Activated B cell treated with CpG ODN at 0.5 μM for 24 hours (primary cell): Measurements from ENCODE around the gene L3MBTL4. TPM values are rescaled to one million over a fixed set of nuclear protein-coding genes. Genes with fewer than 3 reads are reported as not detected.

Experiments used
- ATAC-seq: fragments of 200-7000 bp; cut with Tn5 transposase; one replicate; pipeline ENCODE4 v1.10.0; 2021; ENCODE audit warnings: low read depth, mild to moderate bottlenecking, moderate library complexity
- CTCF ChIA-PET: fragments of 350-600 bp; sonication (Branson Sonifier 250); formaldehyde crosslinking; loops from one replicate; lab custom pipeline; 2021; ENCODE audit warnings: antibody characterized with exemption; lab: Charles Lee
- POLR2A ChIA-PET: fragments of 350-600 bp; sonication (Branson Sonifier 250); formaldehyde crosslinking; loops from one replicate; lab custom pipeline; 2021; ENCODE audit warnings: antibody characterized with exemption; lab: Charles Lee
- DNase-seq: peaks from one replicate; pipeline ENCODE4 v3.0.0; 2022
- H3K27ac Mint-ChIP-seq: one replicate; pipeline ENCODE4 v1.8.0; 2020; ENCODE audit warnings: mixed read lengths
- H3K27me3 Mint-ChIP-seq: one replicate; pipeline ENCODE4 v1.8.0; 2021; ENCODE audit warnings: mixed read lengths
- H3K36me3 Mint-ChIP-seq: one replicate; pipeline ENCODE4 v1.8.0; 2021; ENCODE audit warnings: low read depth, mixed read lengths
- H3K4me1 Mint-ChIP-seq: one replicate; pipeline ENCODE4 v1.8.0; 2021; ENCODE audit warnings: mixed read lengths
- H3K4me3 Mint-ChIP-seq: one replicate; pipeline ENCODE4 v1.8.0; 2020; ENCODE audit warnings: mild to moderate bottlenecking, mixed read lengths
- H3K9me3 Mint-ChIP-seq: one replicate; pipeline ENCODE4 v1.8.0; 2020; ENCODE audit warnings: mixed read lengths
- CTCF ChIP-seq: fragments of 200-600 bp; IDR thresholded peaks from one replicate; pipeline ENCODE4 v1.8.0; 2022; ENCODE audit warnings: antibody characterized with exemption, mild to moderate bottlenecking
- intact Hi-C: fragments of 100-400 bp; cut with micrococcal nuclease; formaldehyde crosslinking; loops from one replicate; pipeline ENCODE4 v1.15.1; 2024
- total RNA-seq: library from RNA; stranded (reverse); gene quantifications from 2 replicates; pipeline ENCODE4 v1.2.3, GENCODE V29; 2022

The L3MBTL4 gene
- total RNA-seq, 1 donor from 2014 or later, result 12.3 TPM

DNA sequence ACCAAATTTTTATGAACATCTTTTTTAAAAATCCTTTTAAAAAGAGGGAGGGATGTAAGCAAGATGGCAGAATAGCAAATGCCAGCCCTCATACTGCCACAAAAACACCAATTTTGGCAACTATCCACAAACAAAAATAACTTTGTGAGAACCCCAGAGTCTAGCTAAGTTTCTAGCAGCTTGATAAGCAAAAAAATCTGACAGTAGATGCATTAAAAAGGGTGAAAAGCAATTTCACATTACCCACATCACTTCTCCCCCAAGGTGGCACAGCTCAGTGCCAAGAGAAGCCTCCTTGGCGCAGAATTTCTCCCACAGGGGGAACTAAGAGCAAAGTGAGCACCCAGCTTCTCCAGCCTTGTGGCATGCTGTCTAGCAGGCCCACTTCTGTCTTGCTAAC is 74.6 kb downstream of the L3MBTL4 start:
- Mint-ChIP-seq H3K27ac (no peak overlapping the region), H3K27me3 (no peaks in the 10 kb centered on the region), H3K9me3 (peaks cover 27% of the 10 kb centered on the region), H3K4me1 (no peaks in the 10 kb centered on the region), H3K36me3 (no peaks in the 10 kb centered on the region), H3K4me3 (no peak overlapping the region)
- POLR2A ChIA-PET, result no interaction called here
- TF ChIP-seq CTCF, result no peak
- CTCF ChIA-PET, result no interaction called here
- DNase-seq, result no peak
- ATAC-seq, result no peak
- intact Hi-C loops, result no loop called here

DNA sequence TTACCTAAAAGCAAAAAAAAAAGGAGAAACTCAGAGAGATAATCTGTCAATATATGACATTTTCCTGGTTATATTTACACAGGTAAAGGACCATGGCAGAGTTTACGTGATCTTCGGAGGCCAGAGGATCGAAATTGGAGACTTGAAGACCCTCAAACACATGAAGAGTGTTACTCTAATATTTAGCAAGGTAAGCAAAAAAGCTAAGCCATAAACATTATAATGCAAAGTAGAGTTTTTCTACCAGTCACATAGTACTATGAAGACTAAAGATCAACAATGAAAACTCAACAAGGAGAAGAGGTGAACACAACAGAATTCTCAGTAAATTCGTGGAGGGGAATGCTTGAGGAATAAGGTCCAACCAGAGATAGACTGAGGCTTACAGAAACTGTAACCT is 78.5 kb downstream of the L3MBTL4 start:
- ATAC-seq (no peak), DNase-seq (no peak)
- Mint-ChIP-seq H3K27me3 (no peaks in the 10 kb centered on the region), H3K27ac (no peak overlapping the region), H3K36me3 (no peaks in the 10 kb centered on the region), H3K4me3 (no peak overlapping the region), H3K9me3 (peaks cover 10% of the 10 kb centered on the region), H3K4me1 (no peaks in the 10 kb centered on the region)
- ChIA-PET POLR2A (no interaction called here), CTCF (no interaction called here)
- TF ChIP-seq CTCF, result no peak
- intact Hi-C loops, result no loop called here

DNA sequence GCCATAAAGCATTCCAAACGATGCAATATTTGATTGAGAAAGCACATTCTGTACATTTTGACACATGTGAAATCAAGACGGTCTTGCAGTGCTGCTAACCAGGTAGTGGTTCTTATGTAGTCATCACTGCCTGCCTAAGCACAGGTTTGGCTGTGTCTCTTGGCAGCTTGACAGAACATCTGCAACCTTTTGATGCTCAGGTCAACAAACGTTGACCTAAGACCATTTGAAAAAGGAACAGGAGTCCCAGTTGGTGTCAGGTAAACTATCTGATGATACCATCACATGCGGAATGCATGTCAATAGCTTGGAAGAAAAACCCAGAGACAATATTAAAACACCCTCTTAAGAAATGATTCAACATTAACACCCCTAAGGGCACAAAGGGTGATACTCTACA is 80.7 kb downstream of the L3MBTL4 start:
- DNase-seq, result no peak
- CTCF ChIA-PET, result no interaction called here
- intact Hi-C loops, result no loop called here
- peaks cover 9% of the 10 kb centered on the region for H3K9me3 Mint-ChIP-seq
- no peaks in the 10 kb centered on the region for H3K27me3 Mint-ChIP-seq
- TF ChIP-seq CTCF, result no peak
- H3K4me3 Mint-ChIP-seq, result no peak overlapping the region
- POLR2A ChIA-PET, result no interaction called here
- H3K27ac Mint-ChIP-seq, result no peak overlapping the region
- no peaks in the 10 kb centered on the region for H3K36me3 Mint-ChIP-seq
- no peak for ATAC-seq
- no peaks in the 10 kb centered on the region for H3K4me1 Mint-ChIP-seq

DNA sequence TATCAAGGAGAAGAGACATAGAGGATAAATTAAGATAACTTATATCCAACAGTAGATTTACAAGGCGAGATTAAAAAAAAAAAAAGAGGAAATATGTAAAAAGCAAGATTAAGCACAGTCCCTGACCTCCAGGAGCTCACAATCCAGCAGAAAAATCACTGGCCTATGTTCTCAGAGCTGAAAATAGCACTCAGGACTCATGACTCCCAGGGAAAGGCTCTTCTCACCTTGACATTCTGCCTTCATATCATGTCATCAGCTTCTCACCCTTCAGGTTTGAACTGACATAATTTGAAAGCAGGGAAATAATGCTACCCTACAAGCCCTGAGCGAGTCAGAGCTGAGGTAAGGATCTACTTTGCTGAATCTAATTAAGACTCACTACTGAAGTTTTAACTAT is 82.8 kb downstream of the L3MBTL4 start:
- TF ChIP-seq CTCF, result no peak
- Mint-ChIP-seq H3K36me3 (no peaks in the 10 kb centered on the region), H3K4me1 (peaks cover 6% of the 10 kb centered on the region), H3K27me3 (no peaks in the 10 kb centered on the region), H3K9me3 (peaks cover 3% of the 10 kb centered on the region), H3K27ac (no peak overlapping the region), H3K4me3 (no peak overlapping the region)
- intact Hi-C loops, result no loop called here
- ChIA-PET CTCF (no interaction called here), POLR2A (no interaction called here)
- ATAC-seq, result no peak
- no peak for DNase-seq

DNA sequence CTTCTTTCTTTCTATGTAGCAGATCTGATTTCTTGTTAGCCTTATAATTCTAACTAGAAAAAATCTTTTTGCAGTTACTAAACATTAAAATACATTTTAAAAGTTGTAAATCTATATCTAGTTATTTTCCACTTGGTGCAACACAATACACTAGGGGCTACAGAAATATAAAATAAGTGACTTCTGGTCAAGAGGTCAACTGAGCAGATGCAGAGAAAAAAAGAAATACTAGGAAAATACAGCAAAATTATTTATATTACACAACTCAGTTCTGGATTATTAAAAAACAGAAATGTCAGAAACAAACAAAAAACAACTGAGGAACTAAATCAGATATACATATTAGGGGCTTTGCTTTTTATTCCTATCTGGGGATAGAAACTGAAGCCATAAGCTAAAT is 83.9 kb downstream of the L3MBTL4 start:
- Mint-ChIP-seq H3K4me3 (no peak overlapping the region), H3K9me3 (peaks cover 3% of the 10 kb centered on the region), H3K36me3 (peaks cover 2% of the 10 kb centered on the region), H3K27me3 (no peaks in the 10 kb centered on the region), H3K27ac (no peak overlapping the region), H3K4me1 (peaks cover 6% of the 10 kb centered on the region)
- no peak for TF ChIP-seq CTCF
- ChIA-PET CTCF (no interaction called here), POLR2A (no interaction called here)
- intact Hi-C loops, result no loop called here
- DNase-seq, result no peak
- ATAC-seq, result no peak
